H9 (cell line): Measurements from ENCODE around the gene ADAT3. TPM values are rescaled to one million over a fixed set of nuclear protein-coding genes. Genes with fewer than 3 reads are reported as not detected.

Experiments
- DNase-seq: peaks from one replicate; pipeline ENCODE4 v3.0.0-alpha.2; 2017
- H2AFZ ChIP-seq: one replicate; pipeline ENCODE4 v1.6.1; 2013; ENCODE audit warnings: mild to moderate bottlenecking, low read length, control low read depth, moderate library complexity
- H2AK5ac ChIP-seq: 2 replicates; pipeline ENCODE4 v1.6.1; 2013; ENCODE audit warnings: low read length, control low read depth, mixed read lengths; ENCODE audit not compliant: insufficient read length
- H2BK120ac ChIP-seq: one replicate; pipeline ENCODE4 v1.6.1; 2013; ENCODE audit warnings: low read depth, mild to moderate bottlenecking, low read length, control low read depth, inconsistent platforms; ENCODE audit not compliant: poor library complexity, severe bottlenecking
- H2BK12ac ChIP-seq: 2 replicates; pipeline ENCODE4 v1.6.1; 2013; ENCODE audit warnings: low read length, control low read depth, mixed read lengths, low read depth; ENCODE audit not compliant: insufficient read length
- H2BK15ac ChIP-seq: 2 replicates; pipeline ENCODE4 v1.6.1; 2013; ENCODE audit warnings: low read depth, low read length, control low read depth
- H2BK20ac ChIP-seq: one replicate; pipeline ENCODE4 v1.6.1; 2013; ENCODE audit warnings: low read depth, mild to moderate bottlenecking, low read length, control low read depth, inconsistent platforms; ENCODE audit not compliant: poor library complexity, severe bottlenecking
- H2BK5ac ChIP-seq: 2 replicates; pipeline ENCODE4 v1.6.1; 2013; ENCODE audit warnings: low read length, control low read depth, mixed read lengths; ENCODE audit not compliant: insufficient read length
- H3K14ac ChIP-seq: 2 replicates; pipeline ENCODE4 v1.6.1; 2013; ENCODE audit warnings: low read length, control low read depth; ENCODE audit not compliant: insufficient read depth
- H3K18ac ChIP-seq: 2 replicates; pipeline ENCODE4 v1.6.1; 2013; ENCODE audit warnings: low read depth, mild to moderate bottlenecking, mixed read lengths, low read length, control low read depth; ENCODE audit not compliant: insufficient read length
- H3K23ac ChIP-seq: 2 replicates; pipeline ENCODE4 v1.6.1; 2013; ENCODE audit warnings: low read length, control low read depth, mixed read lengths, low read depth; ENCODE audit not compliant: insufficient read length
- H3K23me2 ChIP-seq: 2 replicates; pipeline ENCODE4 v1.6.1; 2013; ENCODE audit warnings: low read depth, mild to moderate bottlenecking, mixed read lengths, low read length, control low read depth; ENCODE audit not compliant: insufficient read length, poor library complexity, severe bottlenecking
- H3K27ac ChIP-seq: 2 replicates; pipeline ENCODE4 v1.5.1; 2013; ENCODE audit warnings: low read length, control low read depth, mixed read lengths, low read depth; ENCODE audit not compliant: insufficient read length
- H3K27me3 ChIP-seq: 2 replicates; pipeline ENCODE4 v1.6.1; 2013; ENCODE audit warnings: low read length, control low read depth, inconsistent platforms; ENCODE audit not compliant: insufficient read depth
- H3K4ac ChIP-seq: 2 replicates; pipeline ENCODE4 v1.6.1; 2013; ENCODE audit warnings: low read depth, mild to moderate bottlenecking, control low read depth, inconsistent platforms, low read length, moderate library complexity
- H3K4me1 ChIP-seq: 2 replicates; pipeline ENCODE4 v1.6.1; 2013; ENCODE audit warnings: low read length, control low read depth, inconsistent platforms; ENCODE audit not compliant: insufficient read depth
- H3K4me2 ChIP-seq: 2 replicates; pipeline ENCODE4 v1.6.1; 2013; ENCODE audit warnings: low read length, control low read depth, mixed read lengths; ENCODE audit not compliant: insufficient read length, insufficient read depth
- H3K56ac ChIP-seq: 2 replicates; pipeline ENCODE4 v1.6.1; 2013; ENCODE audit warnings: low read depth, mild to moderate bottlenecking, mixed read lengths, low read length, control low read depth; ENCODE audit not compliant: insufficient read length
- H3K79me1 ChIP-seq: 2 replicates; pipeline ENCODE4 v1.6.1; 2013; ENCODE audit warnings: low read depth, mild to moderate bottlenecking, moderate library complexity, low read length, control low read depth, inconsistent platforms; ENCODE audit not compliant: insufficient read depth, poor library complexity, severe bottlenecking
- H3K79me2 ChIP-seq: 2 replicates; pipeline ENCODE4 v1.6.1; 2013; ENCODE audit warnings: low read length, control low read depth, inconsistent platforms; ENCODE audit not compliant: insufficient read depth
- H3K9ac ChIP-seq: 2 replicates; pipeline ENCODE4 v1.6.1; 2013; ENCODE audit warnings: low read length, control low read depth, mixed read lengths; ENCODE audit not compliant: insufficient read length; ENCODE audit errors: extremely low read depth
- H3K9me3 ChIP-seq: one replicate; pipeline ENCODE4 v1.6.1; 2013; ENCODE audit warnings: low read depth, low read length, inconsistent platforms; ENCODE audit not compliant: control insufficient read depth
- H3T11ph ChIP-seq: one replicate; pipeline ENCODE4 v1.6.1; 2013; ENCODE audit warnings: mild to moderate bottlenecking, low read length, control low read depth, inconsistent platforms
- H4K20me1 ChIP-seq: one replicate; pipeline ENCODE4 v1.6.1; 2013; ENCODE audit not compliant: control insufficient read depth, insufficient read length, insufficient read depth
- H4K5ac ChIP-seq: 2 replicates; pipeline ENCODE4 v1.6.1; 2013; ENCODE audit warnings: low read depth, mild to moderate bottlenecking, mixed read lengths, low read length, control low read depth; ENCODE audit not compliant: insufficient read length
- H4K8ac ChIP-seq: replicated peaks from 2 replicates; pipeline ENCODE4 v1.6.1; 2013; ENCODE audit warnings: low read length, control low read depth, mixed read lengths, low read depth; ENCODE audit not compliant: insufficient read length
- H4K91ac ChIP-seq: 2 replicates; pipeline ENCODE4 v1.6.1; 2013; ENCODE audit warnings: low read depth, mild to moderate bottlenecking, moderate library complexity, mixed read lengths, low read length, control low read depth; ENCODE audit not compliant: insufficient read length
- H3K27ac Mint-ChIP-seq, 3 experiments: 2 replicates in 2 of 3; 3 replicates in 1 of 3; pipeline ENCODE4 v1.8.0; 2020 to 2021; ENCODE audit warnings: mixed read lengths in 3 of 3, mild to moderate bottlenecking in 1 of 3, moderate library complexity in 1 of 3
- H3K27me3 Mint-ChIP-seq: 2 replicates; pipeline ENCODE4 v1.8.0; 2021; ENCODE audit warnings: low read depth, mild to moderate bottlenecking, moderate library complexity, mixed read lengths
- H3K36me3 Mint-ChIP-seq, 3 experiments: 2 replicates in 2 of 3; 3 replicates in 1 of 3; pipeline ENCODE4 v1.8.0; 2020 to 2021; ENCODE audit warnings: low read depth in 3 of 3, mixed read lengths in 3 of 3; ENCODE audit not compliant: insufficient read depth in 1 of 3
- H3K4me1 Mint-ChIP-seq, 2 experiments: 2 replicates each; pipeline ENCODE4 v1.8.0; 2020; ENCODE audit warnings: mixed read lengths in 2 of 2
- H3K4me3 Mint-ChIP-seq, 2 experiments: 2 replicates in 1 of 2; 3 replicates in 1 of 2; pipeline ENCODE4 v1.8.0; 2020 to 2021; ENCODE audit warnings: mild to moderate bottlenecking in 2 of 2, mixed read lengths in 2 of 2, moderate library complexity in 1 of 2
- H3K9me3 Mint-ChIP-seq, 2 experiments: 2 replicates in 1 of 2; 3 replicates in 1 of 2; pipeline ENCODE4 v1.8.0; 2020; ENCODE audit warnings: mild to moderate bottlenecking in 2 of 2, mixed read lengths in 2 of 2, moderate library complexity in 1 of 2
- CTCF ChIP-seq: fragments of 200-600 bp; sonication (generic); conservative IDR thresholded peaks from 3 replicates; pipeline ENCODE4 v1.8.0; 2021; ENCODE audit warnings: antibody characterized with exemption, mild to moderate bottlenecking
- WGBS: extraction: QIAGEN DNeasy Blood & Tissue Kit; methylation state at CpG from one replicate; pipeline ENCODE4 v1.1.7; 2013; ENCODE audit warnings: missing lambda C conversion rate, low lambda C conversion rate, mixed read lengths; ENCODE audit not compliant: insufficient read length; ENCODE audit errors: extremely low coverage; 5-methylcytosine and 5-hydroxymethylcytosine counted together
- total RNA-seq: library from RNA; stranded (reverse); gene quantifications from 2 replicates; pipeline ENCODE4 v1.2.1, GENCODE V29; 2021

Gene ADAT3
- total RNA-seq, 1 experiment from 2014 or later = 12.2 TPM

- Histone ChIP-seq H2AFZ (no peak overlapping the region), H2BK20ac (no peak overlapping the region), H3K4me2 (no peak overlapping the region), H2BK5ac (no peak overlapping the region), H3K79me1 (no peaks in the 10 kb centered on the region), H4K8ac (no peak overlapping the region), H3K79me2 (peaks cover 3% of the 10 kb centered on the region; the same call in 1 of the 2 replicates), H3K27ac (no peak overlapping the region), H3K9ac (no peak overlapping the region), H3K14ac (no peak overlapping the region), H2AK5ac (no peak overlapping the region), H3K18ac (no peak overlapping the region), H2BK12ac (no peak overlapping the region), H3K56ac (no peak overlapping the region), H3K27me3 (no peaks in the 10 kb centered on the region), H3T11ph (no peak overlapping the region), H3K4me1 (0 out of 2 replicates have a peak, but pooled peaks cover 2% of the 10 kb centered on the region), H3K23ac (no peak overlapping the region), H3K9me3 (no peaks in the 10 kb centered on the region), H2BK120ac (no peak overlapping the region), H3K4ac (no peak overlapping the region), H4K5ac (no peak overlapping the region), H4K91ac (no peak overlapping the region), H3K23me2 (peaks cover 6% of the 10 kb centered on the region), H4K20me1 (no peaks in the 10 kb centered on the region), H2BK15ac (no peak overlapping the region)
- Mint-ChIP-seq H3K4me3 (no peak overlapping the region), H3K27ac (no peak overlapping the region), H3K36me3 (peaks cover 3 to 5% (median 5%) of the 10 kb centered on the region in 3 experiments; a peak in 3 of 7 replicates), H3K4me1 (peaks cover 16 to 22% of the 10 kb centered on the region in 2 experiments), H3K9me3 (no peaks in the 10 kb centered on the region; a peak in 2 of 5 replicates), H3K27me3 (peaks cover 12% of the 10 kb centered on the region)
- no peak for DNase-seq
- no CpG with 5 or more reads among the region's 16 CpGs for WGBS
- TF ChIP-seq CTCF = no peak
Measured at GRCh38 chr19:1901940-1902404, 3.2 kb upstream of the ADAT3 start.
